Measurements from ENCODE around the gene ARID3B.

GRCh38 chr15:74621936-74622335 is 80.9 kb downstream of the ARID3B start:
- TF ChIP-seq CTCF (IDR thresholded peaks at IDR 0.05) (no peak), EZH2 (IDR thresholded peaks at IDR 0.05) (no peak), EZH2phosphoT487 (IDR thresholded peaks at IDR 0.05) (no peak)
